Right hindlimb (tissue), 1 donor: ENCODE results near the gene ZC3H6.

ENCODE experiments used
- DNase-seq: peaks from one replicate; pipeline ENCODE4 v3.0.0-alpha.2; 2018

Gene ZC3H6

GRCh38 chr2:112275311-112275886, at the start of gene ZC3H6:
Gene ZC3H6, plus strand, starts transcription at chr2:112275597. Its CDS starts 398 bp downstream, at chr2:112275995.
- peak; percentile 99 for DNase-seq

- no peak for DNase-seq
Observed at GRCh38 chr2:112229348-112229747, 46.0 kb upstream of the ZC3H6 start.

GRCh38 chr2:112230371-112230770, 45.0 kb upstream of the ZC3H6 start:
- no peak for DNase-seq

GRCh38 chr2:112239862-112240261, 35.5 kb upstream of the ZC3H6 start:
- no peak for DNase-seq

- DNase-seq: no peak
Observed at GRCh38 chr2:112242384-112242783, 33.0 kb upstream of the ZC3H6 start.

- no peak for DNase-seq
Observed at GRCh38 chr2:112243233-112243632, 32.2 kb upstream of the ZC3H6 start.

GRCh38 chr2:112244854-112245253, 30.5 kb upstream of the ZC3H6 start:
- DNase-seq: no peak

GRCh38 chr2:112251271-112251670, 24.1 kb upstream of the ZC3H6 start:
- DNase-seq: no peak

GRCh38 chr2:112253261-112253815, 22.1 kb upstream of the ZC3H6 start:
- DNase-seq: no peak

GRCh38 chr2:112254466-112255240, 20.7 kb upstream of the ZC3H6 start, which contains the start of gene ZC3H8:
Gene ZC3H8, minus strand, starts transcription at chr2:112255042. Its CDS starts 61 bp downstream, at chr2:112254981.
- peak; percentile 96 for DNase-seq

- no peak for DNase-seq
Observed at GRCh38 chr2:112255875-112256274, 19.5 kb upstream of the ZC3H6 start.

GRCh38 chr2:112256654-112257053, 18.7 kb upstream of the ZC3H6 start:
- DNase-seq: no peak

GRCh38 chr2:112257575-112257974, 17.8 kb upstream of the ZC3H6 start:
- no peak for DNase-seq

GRCh38 chr2:112259509-112260294, 15.7 kb upstream of the ZC3H6 start:
- peak; percentile 83 for DNase-seq

- no peak for DNase-seq
Observed at GRCh38 chr2:112260295-112260625, 15.1 kb upstream of the ZC3H6 start.

- no peak for DNase-seq
Observed at GRCh38 chr2:112262876-112263275, 12.5 kb upstream of the ZC3H6 start.

- DNase-seq: no peak
Observed at GRCh38 chr2:112268547-112268946, 6.8 kb upstream of the ZC3H6 start.

GRCh38 chr2:112272669-112273068, 2.7 kb upstream of the ZC3H6 start:
- no peak for DNase-seq

GRCh38 chr2:112273349-112273748, 2.0 kb upstream of the ZC3H6 start:
- DNase-seq: no peak

GRCh38 chr2:112275887-112276773, 733 bp downstream of the ZC3H6 start:
- peak; percentile 94 for DNase-seq

- DNase-seq: no peak
Observed at GRCh38 chr2:112276954-112277353, 1.6 kb downstream of the ZC3H6 start.

GRCh38 chr2:112277596-112278220, 2.3 kb downstream of the ZC3H6 start:
- DNase-seq: no peak
